Activated CD4-positive, CD25-positive, alpha-beta regulatory T cell treated with anti-CD3 and anti-CD28 coated beads, Interleukin-2, amount 50 U/mL, for 24 hours (primary cell): ENCODE measurements around the gene CCDC178.

Experiments used
- ATAC-seq, 2 donors: fragments of 150-1000 bp; cut with Tn5 transposase; one replicate each; pipeline ENCODE4 v1.10.0; 2021; ENCODE audit warnings: mild to moderate bottlenecking in 1 of 2, moderate library complexity in 1 of 2

The CCDC178 gene

DNA sequence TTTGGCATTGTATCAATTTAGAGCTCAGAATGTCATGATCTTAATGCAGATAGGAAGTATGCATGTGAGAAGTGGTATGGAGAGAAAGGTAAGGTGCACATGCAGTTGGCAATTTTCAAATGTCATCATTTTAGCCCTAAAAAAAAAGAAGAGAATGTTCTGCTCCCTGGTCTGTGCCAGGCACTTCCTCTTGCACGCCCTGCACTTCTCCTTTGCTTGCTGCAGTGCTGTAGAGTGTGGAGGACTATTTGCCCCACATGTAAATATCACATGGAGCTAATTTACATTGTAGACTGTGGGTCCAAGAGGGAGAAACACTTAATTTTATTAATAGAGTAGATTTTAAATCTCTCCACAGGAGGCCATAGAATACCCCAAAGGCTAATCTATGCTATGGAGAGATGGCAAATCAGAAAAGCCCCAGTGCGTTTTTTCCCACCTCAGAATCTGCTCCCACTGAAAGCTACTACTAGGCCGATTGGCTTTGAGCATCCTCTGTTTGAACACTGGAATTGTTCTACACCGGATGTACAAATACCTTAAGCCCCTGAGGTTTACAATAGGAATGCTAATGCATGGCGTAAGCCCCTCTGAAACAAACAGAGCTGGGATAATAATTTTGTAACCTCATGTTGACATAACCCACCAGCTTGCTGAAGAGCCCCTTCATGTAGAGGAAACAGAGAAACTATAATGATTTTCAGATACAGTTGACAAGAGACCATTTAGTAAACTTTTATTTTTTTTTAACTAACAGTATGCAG lies 530.5 kb downstream of the CCDC178 start:
- no peak for ATAC-seq

- no peak for ATAC-seq
Observed at GRCh38 chr18:32908424-32908805, 532.1 kb downstream of the CCDC178 start.

DNA sequence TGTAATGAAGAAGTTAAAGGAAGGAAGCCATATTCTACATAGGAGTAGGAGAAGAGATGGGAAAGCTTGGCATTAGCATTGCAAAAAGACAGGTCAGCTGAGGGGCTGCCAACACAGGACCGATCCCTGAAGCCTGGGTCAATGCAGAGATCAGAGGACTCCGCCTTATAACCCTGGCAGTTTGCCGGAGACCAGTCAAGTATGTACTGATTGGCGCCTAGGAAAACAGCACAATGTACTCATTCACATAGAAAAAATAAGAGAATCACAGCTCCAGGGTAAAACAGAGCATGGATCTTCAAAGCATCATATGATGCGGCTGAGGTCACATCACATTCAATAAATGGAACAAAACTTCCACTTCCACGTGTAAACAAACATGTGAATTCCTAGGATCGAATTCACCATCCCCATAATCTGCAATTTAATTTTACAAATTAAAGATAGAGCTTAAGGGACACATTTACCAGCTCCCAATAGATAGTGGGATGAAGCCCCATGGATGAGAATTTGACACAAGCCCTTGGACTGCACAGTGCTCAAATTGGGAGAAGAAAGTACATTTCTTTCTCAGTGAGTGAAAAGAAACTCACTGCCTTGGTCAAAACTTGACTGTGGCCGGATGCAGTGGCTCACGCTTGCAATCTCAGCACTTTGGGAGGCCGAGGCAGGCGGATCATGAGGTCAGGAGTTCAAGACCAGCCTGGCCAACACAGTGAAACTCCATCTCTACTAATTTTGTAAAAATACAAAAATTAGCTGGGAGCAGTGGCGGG lies 532.7 kb downstream of the CCDC178 start:
- no peak for ATAC-seq

GRCh38 chr18:32907311-32907585 lies 533.3 kb downstream of the CCDC178 start:
- no peak for ATAC-seq

GRCh38 chr18:32906506-32907310 lies 533.8 kb downstream of the CCDC178 start:
- ATAC-seq = no peak

DNA sequence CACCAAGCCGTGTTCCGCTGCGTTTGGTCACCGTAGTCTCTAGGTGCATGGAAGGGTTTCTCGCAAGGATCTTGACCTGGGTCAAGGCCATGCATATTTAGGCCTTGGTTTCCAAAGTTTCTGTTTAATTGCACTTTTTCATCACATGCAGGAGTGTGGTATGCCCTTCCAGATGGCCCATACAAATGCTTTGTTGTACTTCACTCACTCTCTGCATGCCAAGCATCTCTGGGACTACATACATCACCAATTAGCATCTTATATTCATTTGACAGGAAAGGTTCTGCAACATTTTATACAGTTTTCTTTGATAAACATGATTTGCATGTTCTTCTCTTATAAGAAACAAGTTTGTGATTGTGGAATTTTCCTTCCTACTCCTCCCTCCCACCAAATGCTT lies 534.9 kb downstream of the CCDC178 start:
- ATAC-seq = no peak

DNA sequence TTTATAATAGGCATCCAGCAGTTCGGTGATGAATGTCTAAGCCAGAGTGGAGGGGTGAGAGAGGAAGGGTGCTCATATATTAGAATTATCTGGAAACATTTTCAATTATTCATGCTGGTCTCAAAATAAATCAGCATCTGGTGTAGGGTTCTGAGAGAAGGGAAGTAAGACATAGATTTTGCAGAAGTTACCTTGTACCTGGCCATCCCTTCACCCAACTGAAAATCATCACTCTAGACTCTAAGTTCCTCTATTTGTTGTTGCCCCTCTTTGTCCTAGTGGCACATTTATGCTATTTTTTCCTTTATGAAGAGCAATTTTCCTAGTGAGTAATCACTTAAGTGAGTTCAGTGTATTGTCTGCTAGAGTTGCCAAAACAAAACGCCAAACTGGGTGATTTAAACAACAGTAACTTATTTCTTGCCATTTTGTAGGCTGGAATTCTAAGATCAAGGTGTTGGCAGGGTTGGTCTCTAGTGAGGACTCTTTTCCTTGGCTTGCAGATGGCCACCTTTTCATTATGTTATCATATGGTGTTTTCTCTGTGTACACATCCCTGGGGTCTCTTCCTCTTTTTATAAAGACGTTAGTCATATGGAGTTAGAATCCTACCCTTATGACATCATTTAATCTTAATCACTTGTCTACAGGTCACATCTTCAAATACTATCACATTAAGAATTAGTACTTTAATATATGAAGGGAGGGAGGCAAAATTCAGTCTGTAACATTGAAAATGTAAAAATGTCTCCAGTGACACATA lies 537.8 kb downstream of the CCDC178 start:
- ATAC-seq = no peak

- no peak for ATAC-seq
Observed at GRCh38 chr18:32899819-32900218, 540.7 kb downstream of the CCDC178 start.

DNA sequence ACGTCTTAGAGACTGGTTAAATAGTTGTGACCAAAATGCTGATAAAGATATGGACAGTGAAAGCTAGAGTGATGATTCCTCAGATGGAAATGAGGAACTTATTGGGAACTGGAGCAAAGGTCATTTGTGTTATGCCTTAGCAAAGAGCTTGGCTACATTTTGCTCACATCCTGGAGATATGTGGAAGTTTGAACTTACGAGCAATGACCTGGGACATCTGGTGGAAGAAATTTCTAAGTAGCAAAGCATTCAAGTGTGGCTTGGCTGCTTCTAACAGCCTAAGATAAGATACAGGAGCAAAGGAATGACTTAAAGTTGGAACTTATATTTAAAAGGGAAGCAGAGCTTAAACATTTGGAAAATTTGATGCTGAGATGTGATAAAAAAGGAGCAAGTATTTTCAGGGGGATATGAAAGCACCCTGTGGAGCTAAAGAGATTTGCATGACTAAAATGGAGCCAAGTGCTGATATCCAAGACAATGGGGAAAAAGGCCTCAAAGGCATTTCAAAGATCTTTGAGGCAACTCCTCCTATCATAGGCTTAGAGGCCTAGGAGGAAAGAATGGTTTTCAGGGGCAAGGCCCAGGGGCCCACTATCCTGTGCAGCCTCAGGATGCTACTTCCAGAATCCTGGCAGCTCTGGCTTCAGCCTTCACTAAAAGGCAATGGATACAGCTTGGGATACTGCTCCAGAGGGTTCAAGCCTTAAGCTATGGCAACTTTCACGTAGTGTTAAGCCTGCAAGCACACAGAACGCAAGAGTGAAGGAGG lies 543.6 kb downstream of the CCDC178 start:
- ATAC-seq = no peak

- no peak for ATAC-seq
Observed at GRCh38 chr18:32893915-32894314, 546.6 kb downstream of the CCDC178 start.

- ATAC-seq = no peak
Observed at GRCh38 chr18:32891797-32892196, 548.7 kb downstream of the CCDC178 start.

DNA sequence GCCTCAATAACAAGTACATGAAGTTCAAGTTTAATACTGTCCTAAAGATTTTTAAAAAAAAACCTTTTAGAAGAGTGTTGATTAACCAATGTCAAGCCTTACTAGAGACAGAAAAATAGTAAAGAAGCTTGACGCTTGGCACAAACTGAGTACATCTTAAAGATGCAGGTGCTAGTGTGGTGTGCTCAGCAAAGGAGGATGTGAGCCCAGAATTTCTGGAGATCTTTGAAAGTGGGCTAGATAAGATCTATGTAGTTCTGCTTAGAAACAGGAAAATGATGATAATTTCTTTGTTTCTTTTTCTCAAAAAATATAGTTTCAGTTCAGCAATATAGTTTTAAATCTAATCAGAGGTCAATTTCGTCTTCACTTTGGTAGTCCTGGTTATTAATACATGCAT lies 549.4 kb downstream of the CCDC178 start:
- no peak for ATAC-seq

GRCh38 chr18:32889615-32890593 lies 550.6 kb downstream of the CCDC178 start:
- no peak for ATAC-seq

DNA sequence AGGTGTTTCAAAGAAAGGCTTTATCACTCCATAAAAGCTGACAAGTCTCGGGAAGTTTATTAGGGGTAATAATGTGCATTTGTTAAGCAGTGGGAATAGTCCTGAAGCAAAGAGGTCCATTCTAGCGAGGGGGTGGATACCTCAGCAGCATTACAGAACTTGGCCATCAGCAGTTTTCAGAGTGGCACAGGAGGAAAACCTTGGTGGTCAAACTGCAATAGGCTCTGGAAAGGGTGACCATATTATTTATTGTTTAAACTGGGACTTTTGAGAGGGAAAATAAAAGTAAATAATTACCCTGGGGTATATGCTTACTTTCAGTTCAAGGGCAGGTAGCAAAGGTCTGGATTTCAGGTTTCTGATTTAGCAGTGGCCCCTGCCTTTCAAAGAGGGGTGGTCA lies 552.2 kb downstream of the CCDC178 start:
- no peak for ATAC-seq
